WTC11 (cell line): Measurements from ENCODE around the gene FBXW4. TPM values are rescaled to one million over a fixed set of nuclear protein-coding genes. Genes with fewer than 3 reads are reported as not detected.

ENCODE experiments used
- ATAC-seq: fragments of 200-7000 bp; cut with Tn5 transposase; 2 replicates; pipeline ENCODE4 v1.10.0; 2021; ENCODE audit warnings: mild to moderate bottlenecking, moderate library complexity
- CTCF ChIA-PET: fragments of 300-600 bp; sonication (Branson Sonifier 250); formaldehyde crosslinking; loops from one replicate; lab custom pipeline; 2021; ENCODE audit warnings: antibody characterized with exemption; lab: Charles Lee
- POLR2A ChIA-PET: fragments of 350-600 bp; sonication (Branson Sonifier 250); formaldehyde crosslinking; loops from one replicate; lab custom pipeline; 2021; ENCODE audit warnings: antibody characterized with exemption; lab: Charles Lee
- DNase-seq: peaks from one replicate; pipeline ENCODE4 v3.0.0; 2021; ENCODE audit warnings: low spot score
- H3K27ac Mint-ChIP-seq: 2 replicates; pipeline ENCODE4 v1.8.0; 2021; ENCODE audit warnings: mixed read lengths
- H3K27me3 Mint-ChIP-seq: 2 replicates; pipeline ENCODE4 v1.8.0; 2021; ENCODE audit warnings: low read depth, mild to moderate bottlenecking, moderate library complexity, mixed read lengths
- H3K36me3 Mint-ChIP-seq: 2 replicates; pipeline ENCODE4 v1.8.0; 2021; ENCODE audit warnings: mixed read lengths
- H3K4me1 Mint-ChIP-seq: 2 replicates; pipeline ENCODE4 v1.8.0; 2022; ENCODE audit warnings: mixed read lengths
- H3K4me3 Mint-ChIP-seq: 2 replicates; pipeline ENCODE4 v1.8.0; 2021; ENCODE audit warnings: mild to moderate bottlenecking, moderate library complexity, mixed read lengths
- H3K9me3 Mint-ChIP-seq: 2 replicates; pipeline ENCODE4 v1.8.0; 2021; ENCODE audit warnings: mixed read lengths
- CREM ChIP-seq: sonication (generic); formaldehyde crosslinking; IDR thresholded peaks from 2 replicates; pipeline ENCODE4 v1.8.1; 2022; ENCODE audit warnings: mild to moderate bottlenecking, missing genetic modification reagents, moderate library complexity
- FOXP1 ChIP-seq: sonication (generic); formaldehyde crosslinking; IDR thresholded peaks from 2 replicates; pipeline ENCODE4 v1.8.0; 2022; ENCODE audit warnings: missing genetic modification reagents, mild to moderate bottlenecking, moderate library complexity, borderline replicate concordance
- GTF2I ChIP-seq: fragments of 250-450 bp; sonication (Bioruptor Pico); conservative IDR thresholded peaks from 2 replicates; pipeline ENCODE4 v1.4.0; 2021; ENCODE audit warnings: mild to moderate bottlenecking
- HMGA2 ChIP-seq: fragments of 250-450 bp; sonication (Bioruptor Pico); IDR thresholded peaks from 2 replicates; pipeline ENCODE4 v1.4.0; 2021; ENCODE audit warnings: mild to moderate bottlenecking, moderate library complexity
- JAZF1 ChIP-seq: fragments of 250-450 bp; sonication (Bioruptor Pico); IDR thresholded peaks from 2 replicates; pipeline ENCODE4 v1.9.0; 2021; ENCODE audit warnings: moderate library complexity, mild to moderate bottlenecking, inconsistent platforms
- MYBL2 ChIP-seq: sonication (generic); formaldehyde crosslinking; IDR thresholded peaks from 2 replicates; pipeline ENCODE4 v1.8.1; 2023; ENCODE audit warnings: mild to moderate bottlenecking, moderate library complexity, missing genetic modification reagents
- NR3C1 ChIP-seq: sonication (generic); formaldehyde crosslinking; conservative IDR thresholded peaks from 2 replicates; pipeline ENCODE4 v1.8.1; 2023; ENCODE audit warnings: low read depth, mild to moderate bottlenecking, missing genetic modification reagents
- SOX15 ChIP-seq: fragments of 250-450 bp; sonication (Bioruptor Pico); IDR thresholded peaks from 2 replicates; pipeline ENCODE4 v1.9.0; 2021; ENCODE audit warnings: mild to moderate bottlenecking
- TEAD1 ChIP-seq: sonication (generic); formaldehyde crosslinking; IDR thresholded peaks from 2 replicates; pipeline ENCODE4 v1.8.0; 2022; ENCODE audit warnings: mild to moderate bottlenecking, missing genetic modification reagents
- ZNF138 ChIP-seq: sonication (generic); formaldehyde crosslinking; conservative IDR thresholded peaks from 2 replicates; pipeline ENCODE4 v1.8.1; 2022; ENCODE audit warnings: mild to moderate bottlenecking, moderate library complexity, missing genetic modification reagents
- ZNF219 ChIP-seq: sonication (generic); formaldehyde crosslinking; IDR thresholded peaks from 2 replicates; pipeline ENCODE4 v1.8.0; 2023; ENCODE audit warnings: missing genetic modification reagents, mild to moderate bottlenecking, borderline replicate concordance
- ZNF423 ChIP-seq: fragments of 250-450 bp; sonication (Bioruptor Pico); IDR thresholded peaks from 2 replicates; pipeline ENCODE4 v2.1.2; 2022; ENCODE audit warnings: mild to moderate bottlenecking, moderate library complexity
- total RNA-seq: library from RNA; stranded (reverse); gene quantifications from 3 replicates; pipeline ENCODE4 v1.2.3, GENCODE V29; 2021
- TF ChIP-seq, protein P1 (sequence below): sonication (generic); formaldehyde crosslinking; IDR thresholded peaks from 2 replicates; pipeline ENCODE4 v1.8.1; 2023; ENCODE audit warnings: mild to moderate bottlenecking, missing genetic modification reagents
- TF ChIP-seq, protein P2 (sequence below): fragments of 250-450 bp; sonication (Bioruptor Pico); IDR thresholded peaks from 2 replicates; pipeline ENCODE4 v1.9.0; 2021; ENCODE audit warnings: moderate library complexity, mild to moderate bottlenecking, inconsistent platforms, borderline replicate concordance
- TF ChIP-seq, protein P3 (sequence below): fragments of 250-450 bp; sonication (Bioruptor Pico); IDR thresholded peaks from 2 replicates; pipeline ENCODE4 v1.9.0; 2021; ENCODE audit warnings: mild to moderate bottlenecking
- TF ChIP-seq, protein P4 (sequence below): sonication (generic); formaldehyde crosslinking; IDR thresholded peaks from 2 replicates; pipeline ENCODE4 v1.8.0; 2022; ENCODE audit warnings: mild to moderate bottlenecking, missing genetic modification reagents
- TF ChIP-seq, protein P5 (sequence below): fragments of 250-450 bp; sonication (Bioruptor Pico); IDR thresholded peaks from 2 replicates; pipeline ENCODE4 v1.9.0; 2021; ENCODE audit warnings: mild to moderate bottlenecking, borderline replicate concordance
- TF ChIP-seq, protein P6 (sequence below): fragments of 250-450 bp; sonication (Bioruptor Pico); IDR thresholded peaks from 2 replicates; pipeline ENCODE4 v1.9.0; 2021; ENCODE audit warnings: mild to moderate bottlenecking
- TF ChIP-seq, protein P7 (sequence below): sonication (generic); formaldehyde crosslinking; IDR thresholded peaks from 2 replicates; pipeline ENCODE4 v1.8.1; 2023; ENCODE audit warnings: mild to moderate bottlenecking, missing genetic modification reagents, moderate library complexity
- TF ChIP-seq, protein P8 (sequence below): sonication (generic); formaldehyde crosslinking; IDR thresholded peaks from 2 replicates; pipeline ENCODE4 v1.8.1; 2023; ENCODE audit warnings: mild to moderate bottlenecking, missing genetic modification reagents

The FBXW4 gene
- total RNA-seq, 1 experiment from 2014 or later = 45.3 TPM

DNA sequence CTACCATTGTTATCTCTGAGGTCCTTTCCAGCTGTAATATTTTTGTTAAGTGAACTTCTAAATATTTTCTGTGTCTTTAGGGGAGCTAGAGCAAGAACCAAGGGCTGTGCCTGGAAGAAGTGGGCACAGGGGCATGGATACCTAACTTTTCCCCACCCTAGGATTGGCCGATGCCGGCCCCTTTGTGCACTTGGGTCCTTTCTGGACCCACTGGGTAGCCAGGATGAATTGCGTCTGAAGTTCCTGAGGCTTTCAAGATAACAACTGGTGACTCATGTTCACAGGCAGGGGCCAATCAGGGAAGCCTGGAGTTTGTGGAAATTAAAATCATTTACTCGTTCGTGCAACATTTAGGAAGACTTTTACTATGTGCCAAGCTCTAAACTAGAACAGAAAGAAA lies 106.1 kb downstream of the FBXW4 start:
- peaks cover 4% of the 10 kb centered on the region for H3K36me3 Mint-ChIP-seq
- no peak for ATAC-seq
- CTCF ChIA-PET = interaction anchor here (1.3 to 3.4 kb wide), 4 partner anchors 13 to 291 kb away, joined by 3 to 33 read pairs (median 10); no protein-coding TSS in a partner anchor

More for the DNA sequence above, 106.1 kb downstream of the FBXW4 start:
- POLR2A ChIA-PET = interaction anchor here (1.7 kb wide), 1 partner anchor 229 kb away, joined by 6 read pairs; the partner anchor contains the start of gene OGA
- Mint-ChIP-seq H3K4me1 (peaks cover 16% of the 10 kb centered on the region), H3K27ac (no peak overlapping the region), H3K27me3 (no peaks in the 10 kb centered on the region), H3K4me3 (peak overlapping the region; percentile 94), H3K9me3 (no peaks in the 10 kb centered on the region)
- DNase-seq = no peak
- TF ChIP-seq, protein P1, sequence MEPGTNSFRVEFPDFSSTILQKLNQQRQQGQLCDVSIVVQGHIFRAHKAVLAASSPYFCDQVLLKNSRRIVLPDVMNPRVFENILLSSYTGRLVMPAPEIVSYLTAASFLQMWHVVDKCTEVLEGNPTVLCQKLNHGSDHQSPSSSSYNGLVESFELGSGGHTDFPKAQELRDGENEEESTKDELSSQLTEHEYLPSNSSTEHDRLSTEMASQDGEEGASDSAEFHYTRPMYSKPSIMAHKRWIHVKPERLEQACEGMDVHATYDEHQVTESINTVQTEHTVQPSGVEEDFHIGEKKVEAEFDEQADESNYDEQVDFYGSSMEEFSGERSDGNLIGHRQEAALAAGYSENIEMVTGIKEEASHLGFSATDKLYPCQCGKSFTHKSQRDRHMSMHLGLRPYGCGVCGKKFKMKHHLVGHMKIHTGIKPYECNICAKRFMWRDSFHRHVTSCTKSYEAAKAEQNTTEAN = no peak
- TF ChIP-seq, protein P2, sequence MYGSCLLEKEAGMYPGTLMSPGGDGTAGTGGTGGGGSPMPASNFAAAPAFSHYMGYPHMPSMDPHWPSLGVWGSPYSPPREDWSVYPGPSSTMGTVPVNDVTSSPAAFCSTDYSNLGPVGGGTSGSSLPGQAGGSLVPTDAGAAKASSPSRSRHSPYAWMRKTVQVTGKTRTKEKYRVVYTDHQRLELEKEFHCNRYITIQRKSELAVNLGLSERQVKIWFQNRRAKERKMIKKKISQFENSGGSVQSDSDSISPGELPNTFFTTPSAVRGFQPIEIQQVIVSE (CRISPR knock-in tag) = no peak
- TF ChIP-seq JAZF1 (CRISPR knock-in tag) (no peak), HMGA2 (CRISPR knock-in tag) (no peak), MYBL2 (CRISPR knock-in tag) (no peak), NR3C1 (no peak), FOXP1 (CRISPR knock-in tag) (no peak), CREM (CRISPR knock-in tag) (no peak), TEAD1 (no peak), ZNF219 (CRISPR knock-in tag) (no peak), SOX15 (CRISPR knock-in tag) (no peak), GTF2I (no peak), ZNF138 (CRISPR knock-in tag) (no peak), ZNF423 (no peak)
- TF ChIP-seq, protein P3, sequence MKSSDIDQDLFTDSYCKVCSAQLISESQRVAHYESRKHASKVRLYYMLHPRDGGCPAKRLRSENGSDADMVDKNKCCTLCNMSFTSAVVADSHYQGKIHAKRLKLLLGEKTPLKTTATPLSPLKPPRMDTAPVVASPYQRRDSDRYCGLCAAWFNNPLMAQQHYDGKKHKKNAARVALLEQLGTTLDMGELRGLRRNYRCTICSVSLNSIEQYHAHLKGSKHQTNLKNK (CRISPR knock-in tag) = no peak
- TF ChIP-seq, protein P4, sequence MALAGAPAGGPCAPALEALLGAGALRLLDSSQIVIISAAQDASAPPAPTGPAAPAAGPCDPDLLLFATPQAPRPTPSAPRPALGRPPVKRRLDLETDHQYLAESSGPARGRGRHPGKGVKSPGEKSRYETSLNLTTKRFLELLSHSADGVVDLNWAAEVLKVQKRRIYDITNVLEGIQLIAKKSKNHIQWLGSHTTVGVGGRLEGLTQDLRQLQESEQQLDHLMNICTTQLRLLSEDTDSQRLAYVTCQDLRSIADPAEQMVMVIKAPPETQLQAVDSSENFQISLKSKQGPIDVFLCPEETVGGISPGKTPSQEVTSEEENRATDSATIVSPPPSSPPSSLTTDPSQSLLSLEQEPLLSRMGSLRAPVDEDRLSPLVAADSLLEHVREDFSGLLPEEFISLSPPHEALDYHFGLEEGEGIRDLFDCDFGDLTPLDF (CRISPR knock-in tag) = no peak
- TF ChIP-seq, protein P5, sequence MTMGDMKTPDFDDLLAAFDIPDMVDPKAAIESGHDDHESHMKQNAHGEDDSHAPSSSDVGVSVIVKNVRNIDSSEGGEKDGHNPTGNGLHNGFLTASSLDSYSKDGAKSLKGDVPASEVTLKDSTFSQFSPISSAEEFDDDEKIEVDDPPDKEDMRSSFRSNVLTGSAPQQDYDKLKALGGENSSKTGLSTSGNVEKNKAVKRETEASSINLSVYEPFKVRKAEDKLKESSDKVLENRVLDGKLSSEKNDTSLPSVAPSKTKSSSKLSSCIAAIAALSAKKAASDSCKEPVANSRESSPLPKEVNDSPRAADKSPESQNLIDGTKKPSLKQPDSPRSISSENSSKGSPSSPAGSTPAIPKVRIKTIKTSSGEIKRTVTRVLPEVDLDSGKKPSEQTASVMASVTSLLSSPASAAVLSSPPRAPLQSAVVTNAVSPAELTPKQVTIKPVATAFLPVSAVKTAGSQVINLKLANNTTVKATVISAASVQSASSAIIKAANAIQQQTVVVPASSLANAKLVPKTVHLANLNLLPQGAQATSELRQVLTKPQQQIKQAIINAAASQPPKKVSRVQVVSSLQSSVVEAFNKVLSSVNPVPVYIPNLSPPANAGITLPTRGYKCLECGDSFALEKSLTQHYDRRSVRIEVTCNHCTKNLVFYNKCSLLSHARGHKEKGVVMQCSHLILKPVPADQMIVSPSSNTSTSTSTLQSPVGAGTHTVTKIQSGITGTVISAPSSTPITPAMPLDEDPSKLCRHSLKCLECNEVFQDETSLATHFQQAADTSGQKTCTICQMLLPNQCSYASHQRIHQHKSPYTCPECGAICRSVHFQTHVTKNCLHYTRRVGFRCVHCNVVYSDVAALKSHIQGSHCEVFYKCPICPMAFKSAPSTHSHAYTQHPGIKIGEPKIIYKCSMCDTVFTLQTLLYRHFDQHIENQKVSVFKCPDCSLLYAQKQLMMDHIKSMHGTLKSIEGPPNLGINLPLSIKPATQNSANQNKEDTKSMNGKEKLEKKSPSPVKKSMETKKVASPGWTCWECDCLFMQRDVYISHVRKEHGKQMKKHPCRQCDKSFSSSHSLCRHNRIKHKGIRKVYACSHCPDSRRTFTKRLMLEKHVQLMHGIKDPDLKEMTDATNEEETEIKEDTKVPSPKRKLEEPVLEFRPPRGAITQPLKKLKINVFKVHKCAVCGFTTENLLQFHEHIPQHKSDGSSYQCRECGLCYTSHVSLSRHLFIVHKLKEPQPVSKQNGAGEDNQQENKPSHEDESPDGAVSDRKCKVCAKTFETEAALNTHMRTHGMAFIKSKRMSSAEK (CRISPR knock-in tag) = no peak
- TF ChIP-seq, protein P6, sequence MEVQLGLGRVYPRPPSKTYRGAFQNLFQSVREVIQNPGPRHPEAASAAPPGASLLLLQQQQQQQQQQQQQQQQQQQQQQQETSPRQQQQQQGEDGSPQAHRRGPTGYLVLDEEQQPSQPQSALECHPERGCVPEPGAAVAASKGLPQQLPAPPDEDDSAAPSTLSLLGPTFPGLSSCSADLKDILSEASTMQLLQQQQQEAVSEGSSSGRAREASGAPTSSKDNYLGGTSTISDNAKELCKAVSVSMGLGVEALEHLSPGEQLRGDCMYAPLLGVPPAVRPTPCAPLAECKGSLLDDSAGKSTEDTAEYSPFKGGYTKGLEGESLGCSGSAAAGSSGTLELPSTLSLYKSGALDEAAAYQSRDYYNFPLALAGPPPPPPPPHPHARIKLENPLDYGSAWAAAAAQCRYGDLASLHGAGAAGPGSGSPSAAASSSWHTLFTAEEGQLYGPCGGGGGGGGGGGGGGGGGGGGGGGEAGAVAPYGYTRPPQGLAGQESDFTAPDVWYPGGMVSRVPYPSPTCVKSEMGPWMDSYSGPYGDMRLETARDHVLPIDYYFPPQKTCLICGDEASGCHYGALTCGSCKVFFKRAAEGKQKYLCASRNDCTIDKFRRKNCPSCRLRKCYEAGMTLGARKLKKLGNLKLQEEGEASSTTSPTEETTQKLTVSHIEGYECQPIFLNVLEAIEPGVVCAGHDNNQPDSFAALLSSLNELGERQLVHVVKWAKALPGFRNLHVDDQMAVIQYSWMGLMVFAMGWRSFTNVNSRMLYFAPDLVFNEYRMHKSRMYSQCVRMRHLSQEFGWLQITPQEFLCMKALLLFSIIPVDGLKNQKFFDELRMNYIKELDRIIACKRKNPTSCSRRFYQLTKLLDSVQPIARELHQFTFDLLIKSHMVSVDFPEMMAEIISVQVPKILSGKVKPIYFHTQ (CRISPR knock-in tag) = no peak
- TF ChIP-seq, protein P7, sequence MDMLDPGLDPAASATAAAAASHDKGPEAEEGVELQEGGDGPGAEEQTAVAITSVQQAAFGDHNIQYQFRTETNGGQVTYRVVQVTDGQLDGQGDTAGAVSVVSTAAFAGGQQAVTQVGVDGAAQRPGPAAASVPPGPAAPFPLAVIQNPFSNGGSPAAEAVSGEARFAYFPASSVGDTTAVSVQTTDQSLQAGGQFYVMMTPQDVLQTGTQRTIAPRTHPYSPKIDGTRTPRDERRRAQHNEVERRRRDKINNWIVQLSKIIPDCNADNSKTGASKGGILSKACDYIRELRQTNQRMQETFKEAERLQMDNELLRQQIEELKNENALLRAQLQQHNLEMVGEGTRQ = no peak
- TF ChIP-seq, protein P8, sequence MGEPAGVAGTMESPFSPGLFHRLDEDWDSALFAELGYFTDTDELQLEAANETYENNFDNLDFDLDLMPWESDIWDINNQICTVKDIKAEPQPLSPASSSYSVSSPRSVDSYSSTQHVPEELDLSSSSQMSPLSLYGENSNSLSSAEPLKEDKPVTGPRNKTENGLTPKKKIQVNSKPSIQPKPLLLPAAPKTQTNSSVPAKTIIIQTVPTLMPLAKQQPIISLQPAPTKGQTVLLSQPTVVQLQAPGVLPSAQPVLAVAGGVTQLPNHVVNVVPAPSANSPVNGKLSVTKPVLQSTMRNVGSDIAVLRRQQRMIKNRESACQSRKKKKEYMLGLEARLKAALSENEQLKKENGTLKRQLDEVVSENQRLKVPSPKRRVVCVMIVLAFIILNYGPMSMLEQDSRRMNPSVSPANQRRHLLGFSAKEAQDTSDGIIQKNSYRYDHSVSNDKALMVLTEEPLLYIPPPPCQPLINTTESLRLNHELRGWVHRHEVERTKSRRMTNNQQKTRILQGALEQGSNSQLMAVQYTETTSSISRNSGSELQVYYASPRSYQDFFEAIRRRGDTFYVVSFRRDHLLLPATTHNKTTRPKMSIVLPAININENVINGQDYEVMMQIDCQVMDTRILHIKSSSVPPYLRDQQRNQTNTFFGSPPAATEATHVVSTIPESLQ (CRISPR knock-in tag) = no peak
